SK-N-SH (cell line): Measurements from ENCODE around the gene SH3GLB2. TPM values are rescaled to one million over a fixed set of nuclear protein-coding genes. Genes with fewer than 3 reads are reported as not detected.
A peak's percentile ranks its signal among the peaks of the same experiment; 100 is the strongest.

Experiments
- CTCF ChIA-PET: fragments of 300-600, 350-600 bp; formaldehyde crosslinking; extraction: SDS; loops from one replicate; lab custom pipeline; 2021; lab: Yijun Ruan, JAX
- POLR2A ChIA-PET: fragments of 350-600 bp; sonication (Branson Sonifier 250); formaldehyde crosslinking; extraction: SDS; loops from one replicate; lab custom pipeline; 2020; ENCODE audit warnings: antibody characterized with exemption, inconsistent platforms; lab: Yijun Ruan, JAX
- DNase-seq: peaks from one replicate; pipeline ENCODE4 v3.0.0; 2012
- H2AFZ ChIP-seq: fragments of 200-600 bp; sonication (generic); 2 replicates; pipeline ENCODE4 v1.8.1; 2016; ENCODE audit warnings: antibody characterized with exemption, mild to moderate bottlenecking, low read depth
- H3F3A ChIP-seq: fragments of 200-600 bp; sonication (generic); replicated peaks from 2 replicates; pipeline ENCODE3; 2016; ENCODE audit warnings: antibody characterized with exemption, mild to moderate bottlenecking; ENCODE audit not compliant: insufficient read depth
- H3K27ac ChIP-seq, 2 experiments: fragments of 200-500 bp in 1 of 2; fragments of 200-600 bp in 1 of 2; sonication (Bioruptor generic) in 1 of 2; sonication (generic), shearing (Covaris generic) in 1 of 2; 2 replicates each; pipeline versions ENCODE4 v1.5.1 to v1.6.1; 2014 to 2016; ENCODE audit warnings: low read depth in 2 of 2, inconsistent platforms in 1 of 2, low read length in 1 of 2, mild to moderate bottlenecking in 1 of 2, mixed read lengths in 1 of 2
- H3K27me3 ChIP-seq: fragments of 200-600 bp; sonication (generic), shearing (Covaris generic); 2 replicates; pipeline ENCODE4 v1.6.1; 2016; ENCODE audit warnings: mixed run types; ENCODE audit not compliant: insufficient read depth
- H3K36me3 ChIP-seq, 2 experiments: fragments of 200-500 bp in 1 of 2; fragments of 200-600 bp in 1 of 2; sonication (Bioruptor generic) in 1 of 2; sonication (generic) in 1 of 2; replicated peaks in 1 of 2; 2 replicates each; pipeline versions ENCODE3 to v1.5.1; 2014 to 2016; ENCODE audit warnings: low read length in 1 of 2, mild to moderate bottlenecking in 1 of 2; ENCODE audit not compliant: insufficient read depth in 2 of 2, control insufficient read depth in 1 of 2
- H3K4me1 ChIP-seq, 2 experiments: fragments of 200-500 bp in 1 of 2; fragments of 200-600 bp in 1 of 2; sonication (Bioruptor generic) in 1 of 2; sonication (generic), shearing (Covaris generic) in 1 of 2; 2 replicates each; pipeline versions ENCODE4 v1.5.1 to v1.6.1; 2014 to 2016; ENCODE audit warnings: low read depth in 1 of 2, low read length in 1 of 2, mixed run types in 1 of 2; ENCODE audit not compliant: insufficient read depth in 2 of 2, control insufficient read depth in 1 of 2
- H3K4me2 ChIP-seq: fragments of 200-600 bp; sonication (generic), shearing (Covaris generic); 2 replicates; pipeline ENCODE4 v1.6.1; 2017; ENCODE audit warnings: mixed run types
- H3K4me3 ChIP-seq, 2 experiments: fragments of 200-500 bp in 1 of 2; fragments of 200-600 bp in 1 of 2; sonication (Bioruptor generic) in 1 of 2; sonication (generic), shearing (Covaris generic) in 1 of 2; 2 replicates each; pipeline versions ENCODE4 v1.5.1 to v1.8.1; 2014 to 2016; ENCODE audit warnings: low read depth in 2 of 2, inconsistent platforms in 1 of 2, low read length in 1 of 2, mild to moderate bottlenecking in 1 of 2, mixed read lengths in 1 of 2, moderate library complexity in 1 of 2
- H3K79me2 ChIP-seq: fragments of 200-600 bp; sonication (generic); 2 replicates; pipeline ENCODE4 v1.8.1; 2017; ENCODE audit warnings: mild to moderate bottlenecking; ENCODE audit not compliant: insufficient read depth
- H3K9ac ChIP-seq: fragments of 200-600 bp; sonication (generic); 2 replicates; pipeline ENCODE4 v1.6.1; 2017; ENCODE audit warnings: mixed run types
- H3K9me2 ChIP-seq: fragments of 200-600 bp; sonication (generic); 2 replicates; pipeline ENCODE4 v1.6.1; 2017; ENCODE audit warnings: mixed run types
- H3K9me3 ChIP-seq: fragments of 200-600 bp; sonication (generic); 2 replicates; pipeline ENCODE4 v1.6.1; 2017; ENCODE audit warnings: mixed run types, mild to moderate bottlenecking, moderate library complexity
- H4K20me1 ChIP-seq: fragments of 200-600 bp; sonication (generic); 2 replicates; pipeline ENCODE4 v1.6.1; 2017; ENCODE audit warnings: mild to moderate bottlenecking, mixed run types; ENCODE audit not compliant: insufficient read depth
- ELF1 ChIP-seq: IDR thresholded peaks from 2 replicates; pipeline ENCODE4 v1.4.0; 2012
- EZH2phosphoT487 ChIP-seq: fragments of 200-600 bp; sonication (generic); IDR thresholded peaks from 2 replicates; pipeline ENCODE4 v1.6.1; 2017; ENCODE audit warnings: low read depth, mixed run types, mild to moderate bottlenecking, antibody characterized with exemption, moderate library complexity, borderline replicate concordance
- FOSL2 ChIP-seq: IDR thresholded peaks from 2 replicates; pipeline ENCODE4 v1.4.0; 2012; ENCODE audit warnings: low read depth, mild to moderate bottlenecking, moderate library complexity, borderline replicate concordance
- FOXJ3 ChIP-seq: sonication (generic); formaldehyde crosslinking; IDR thresholded peaks from 2 replicates; pipeline ENCODE4 v1.5.1; 2020; ENCODE audit warnings: mild to moderate bottlenecking, missing genetic modification reagents
- FOXM1 ChIP-seq: IDR thresholded peaks from 2 replicates; pipeline ENCODE4 v1.4.0; 2012; ENCODE audit warnings: low read depth, mild to moderate bottlenecking
- MXI1 ChIP-seq: IDR thresholded peaks from 2 replicates; pipeline ENCODE4 v1.6.1; 2012; ENCODE audit warnings: mild to moderate bottlenecking, low read depth, low read length, improper control_type of control experiment
- NRF1 ChIP-seq: IDR thresholded peaks from 2 replicates; pipeline ENCODE4 v1.6.1; 2012; ENCODE audit warnings: low read depth, mild to moderate bottlenecking, low read length
- RAD21 ChIP-seq: IDR thresholded peaks from 2 replicates; pipeline ENCODE4 v1.6.1; 2012; ENCODE audit warnings: mild to moderate bottlenecking, low read length
- SMC3 ChIP-seq: IDR thresholded peaks from 2 replicates; pipeline ENCODE4 v1.6.1; 2012; ENCODE audit warnings: low read depth, low read length, improper control_type of control experiment
- TCF12 ChIP-seq: IDR thresholded peaks from 2 replicates; pipeline ENCODE4 v1.4.0; 2012
- USF1 ChIP-seq: IDR thresholded peaks from 2 replicates; pipeline ENCODE4 v1.4.0; 2012; ENCODE audit warnings: low read depth, borderline replicate concordance
- USF2 ChIP-seq: fragments of 150-350 bp; IDR thresholded peaks from 2 replicates; pipeline ENCODE4 v1.6.1; 2017; ENCODE audit warnings: antibody characterized with exemption, low read length, low read depth, borderline replicate concordance
- YY1 ChIP-seq: IDR thresholded peaks from 2 replicates; pipeline ENCODE4 v1.4.0; 2012; ENCODE audit warnings: low read depth, mild to moderate bottlenecking
- WGBS: methylation state at CpG from one replicate; pipeline ENCODE4 v1.1.6; 2017; ENCODE audit warnings: low lambda C conversion rate; 5-methylcytosine and 5-hydroxymethylcytosine counted together
- polyA plus RNA-seq, 3 experiments: library from polyadenylated mRNA; depleted of rRNA; stranded (reverse); fragments of >200 nt; gene quantifications; 2 replicates each; pipeline ENCODE4 v1.2.3, GENCODE V29; 2012
- TF ChIP-seq, protein P1 (sequence below): fragments of 150-350 bp; IDR thresholded peaks from 2 replicates; pipeline ENCODE4 v1.6.1; 2016; ENCODE audit warnings: mild to moderate bottlenecking, low read depth, low read length

SH3GLB2 gene
- polyA plus RNA-seq, 1 of the 3 experiments (the other 2 are of a cell fraction) = 94.4 TPM

DNA sequence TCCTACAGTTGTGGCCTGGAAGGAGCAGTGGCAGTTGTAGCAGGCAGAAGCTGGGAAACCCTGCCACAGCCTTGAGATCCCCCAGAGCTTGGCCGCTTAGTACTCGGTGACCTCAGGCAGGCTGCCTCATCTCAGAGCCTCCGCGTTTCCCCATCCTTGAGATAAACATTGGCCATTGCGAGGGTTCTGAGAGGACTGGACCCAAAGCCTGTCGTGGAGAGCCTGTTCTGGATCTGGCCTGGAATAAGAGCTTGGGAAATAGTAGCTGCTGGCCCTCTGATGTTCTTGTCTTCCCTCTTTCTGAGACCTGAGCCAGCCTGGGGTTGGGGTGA, 9.6 kb upstream of the SH3GLB2 start (continued):
- TF ChIP-seq EZH2phosphoT487 (no peak), FOSL2 (no peak), SMC3 (no peak), TCF12 (no peak), USF1 (no peak)
- TF ChIP-seq, protein P1, sequence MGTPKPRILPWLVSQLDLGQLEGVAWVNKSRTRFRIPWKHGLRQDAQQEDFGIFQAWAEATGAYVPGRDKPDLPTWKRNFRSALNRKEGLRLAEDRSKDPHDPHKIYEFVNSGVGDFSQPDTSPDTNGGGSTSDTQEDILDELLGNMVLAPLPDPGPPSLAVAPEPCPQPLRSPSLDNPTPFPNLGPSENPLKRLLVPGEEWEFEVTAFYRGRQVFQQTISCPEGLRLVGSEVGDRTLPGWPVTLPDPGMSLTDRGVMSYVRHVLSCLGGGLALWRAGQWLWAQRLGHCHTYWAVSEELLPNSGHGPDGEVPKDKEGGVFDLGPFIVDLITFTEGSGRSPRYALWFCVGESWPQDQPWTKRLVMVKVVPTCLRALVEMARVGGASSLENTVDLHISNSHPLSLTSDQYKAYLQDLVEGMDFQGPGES = no peak

DNA sequence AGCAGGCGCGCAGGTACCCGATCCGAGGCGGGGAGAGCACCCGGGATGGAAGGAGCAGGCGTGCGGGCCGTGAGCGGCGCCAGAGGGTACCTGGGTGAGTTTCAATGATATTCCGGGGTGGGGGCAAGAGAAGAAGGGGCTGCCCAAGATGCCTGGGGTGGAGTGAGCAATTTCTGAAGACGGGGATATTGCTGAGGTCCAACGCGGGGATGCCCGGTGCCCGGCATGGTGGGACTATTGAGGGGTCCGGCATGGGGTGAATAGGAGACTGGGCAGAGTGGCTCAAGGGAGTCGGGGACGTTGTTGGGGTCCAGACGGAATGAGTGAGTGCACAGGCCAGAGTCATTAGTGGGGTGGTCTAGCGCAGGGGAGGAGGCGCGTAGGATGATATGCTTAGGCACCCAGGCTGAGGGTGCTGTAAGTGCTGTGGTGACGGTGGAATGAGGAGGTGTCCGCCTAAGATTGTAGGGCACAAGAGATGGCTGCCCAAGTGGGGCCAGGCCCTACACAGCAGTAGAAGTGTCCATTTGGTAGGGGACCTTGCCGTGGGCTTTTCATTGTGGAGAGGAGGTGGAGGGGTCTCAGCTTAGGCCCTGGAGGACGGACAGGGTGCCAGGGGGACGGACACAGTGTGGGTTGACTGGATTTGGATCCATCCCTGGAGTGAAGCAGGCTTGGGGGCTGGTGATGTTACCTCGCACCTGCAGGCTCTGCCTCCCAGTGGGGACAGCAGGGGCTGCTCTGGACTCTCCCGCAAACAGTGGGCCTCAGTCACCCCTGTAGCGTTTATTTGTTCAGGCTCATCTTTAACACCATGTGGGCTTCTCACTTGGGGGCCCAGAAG, 9.0 kb upstream of the SH3GLB2 start:
- POLR2A ChIA-PET = interaction anchor here (0.5 kb wide), 1 partner anchor 90 kb away, joined by 3 read pairs; no protein-coding TSS in a partner anchor
- peaks cover 37% of the 10 kb centered on the region for H3K79me2 ChIP-seq
- TF ChIP-seq YY1 (no peak; the same call in 1 of the 2 replicates), NRF1 (no peak), RAD21 (no peak)
- H2AFZ ChIP-seq = peak overlapping the region; percentile 92
- peaks cover 4% of the 10 kb centered on the region; the same call in 1 of the 2 replicates for H4K20me1 ChIP-seq
- H3K9ac ChIP-seq = peak overlapping the region; percentile 85
- H3F3A ChIP-seq = no peaks in the 10 kb centered on the region
- no peaks in the 10 kb centered on the region for H3K9me3 ChIP-seq
- WGBS = 7% methylated on average over 29 of the region's 32 CpGs
- CTCF ChIA-PET = interaction anchor here (0.8 to 1.3 kb wide), 2 partner anchors 8 to 9 kb away, joined by 3 to 4 read pairs; partner anchors contain the start of gene SH3GLB2
- H3K4me2 ChIP-seq = peak overlapping the region; percentile 93
- peak overlapping the region; percentile 88 to 93 for H3K4me3 ChIP-seq
- peaks cover 7 to 31% of the 10 kb centered on the region in 2 experiments; a peak in 3 of 4 replicates for H3K4me1 ChIP-seq
- no peak for DNase-seq
- no peaks in the 10 kb centered on the region for H3K9me2 ChIP-seq
- H3K27me3 ChIP-seq = no peaks in the 10 kb centered on the region
- H3K36me3 ChIP-seq = peaks cover 0 to 6% of the 10 kb centered on the region in 2 experiments
- H3K27ac ChIP-seq = peak overlapping the region; percentile 37 to 60; a peak in 2 of 4 replicates

DNA sequence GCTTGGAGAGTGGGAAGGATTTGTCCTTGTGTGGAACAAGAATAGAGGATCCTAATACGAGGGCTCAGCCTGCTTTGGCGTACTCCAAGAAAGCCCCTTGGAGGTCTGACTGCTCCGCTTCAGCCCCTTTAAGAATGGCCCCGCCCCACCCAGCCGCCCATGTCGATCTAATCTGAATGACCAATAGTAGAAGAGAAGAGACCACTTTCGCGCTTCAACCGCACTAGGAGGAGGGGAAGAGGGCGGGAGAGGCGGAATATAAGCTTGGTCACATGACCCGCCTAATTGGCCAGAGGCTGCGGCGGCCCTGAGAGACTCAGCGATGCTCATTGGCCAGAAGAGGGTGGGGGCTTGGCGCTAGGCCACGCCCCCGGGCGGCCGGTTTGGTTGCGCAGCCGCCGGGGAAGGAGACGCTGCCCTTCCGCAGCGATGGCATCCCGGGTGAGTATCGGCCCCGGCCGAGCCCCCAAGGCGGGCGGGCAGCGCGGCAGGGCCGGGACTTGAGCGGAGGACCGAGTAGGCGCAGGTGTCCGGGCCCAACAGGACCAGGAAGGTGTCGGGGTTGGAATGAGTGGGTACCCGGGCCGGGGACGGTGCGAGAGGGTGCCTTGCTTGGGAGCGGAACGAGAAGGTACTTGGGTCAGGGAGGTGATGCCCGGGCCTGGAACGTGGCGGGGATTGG, 8.3 kb upstream of the SH3GLB2 start, which contains the start of gene MIGA2:
TSS of gene MIGA2 (plus strand) at position 386 of the 682 bp plus-strand sequence. CDS start 3,969 bp downstream, outside the sequence.
- Histone ChIP-seq H3F3A (no peaks in the 10 kb centered on the region), H3K4me2 (peak within 1 kb of the TSS; percentile 93), H3K36me3 (peaks cover 0 to under 1% of the 10 kb centered on the region in 2 experiments), H3K9ac (peak within 1 kb of the TSS; percentile 85), H3K27me3 (no peaks in the 10 kb centered on the region), H4K20me1 (peaks cover 4% of the 10 kb centered on the region; the same call in 1 of the 2 replicates), H3K27ac (peak within 1 kb of the TSS; percentile 37 to 60; a peak in 3 of 4 replicates), H3K4me1 (peaks cover 7 to 24% of the 10 kb centered on the region in 2 experiments; a peak in 3 of 4 replicates), H3K9me3 (no peaks in the 10 kb centered on the region), H3K79me2 (peaks cover 37% of the 10 kb centered on the region), H2AFZ (peak within 1 kb of the TSS; percentile 97), H3K9me2 (no peaks in the 10 kb centered on the region), H3K4me3 (peak within 1 kb of the TSS; percentile 88 to 93)
- peak; percentile 98 for DNase-seq
- ChIA-PET CTCF (no interaction called here), POLR2A (interaction anchor here (0.5 to 1.3 kb wide), 2 partner anchors 13 to 1750 kb away, joined by 5 read pairs; no protein-coding TSS in a partner anchor)
- WGBS = 1% methylated on average over 23 of the region's 49 CpGs
- no peak for TF ChIP-seq FOXM1
- TF ChIP-seq USF2 = peak; percentile 81
- no peak for TF ChIP-seq ELF1
- peak; percentile 51; the same call in 1 of the 2 replicates for TF ChIP-seq MXI1
- no peak for TF ChIP-seq FOXJ3 (CRISPR knock-in tag)
- TF ChIP-seq RAD21 = no peak
- TF ChIP-seq USF1 = peak; percentile 94
